WTC11 (cell line): ENCODE data around the gene CAMTA1. TPM values are rescaled to one million over a fixed set of nuclear protein-coding genes. Genes with fewer than 3 reads are reported as not detected.

ENCODE experiments used
- ATAC-seq: fragments of 200-7000 bp; cut with Tn5 transposase; 2 replicates; pipeline ENCODE4 v1.10.0; 2021; ENCODE audit warnings: mild to moderate bottlenecking, moderate library complexity
- CTCF ChIA-PET: fragments of 300-600 bp; sonication (Branson Sonifier 250); formaldehyde crosslinking; loops from one replicate; lab custom pipeline; 2021; ENCODE audit warnings: antibody characterized with exemption; lab: Charles Lee
- POLR2A ChIA-PET: fragments of 350-600 bp; sonication (Branson Sonifier 250); formaldehyde crosslinking; loops from one replicate; lab custom pipeline; 2021; ENCODE audit warnings: antibody characterized with exemption; lab: Charles Lee
- DNase-seq: peaks from one replicate; pipeline ENCODE4 v3.0.0; 2021; ENCODE audit warnings: low spot score
- H3K27ac Mint-ChIP-seq: 2 replicates; pipeline ENCODE4 v1.8.0; 2021; ENCODE audit warnings: mixed read lengths
- H3K27me3 Mint-ChIP-seq: 2 replicates; pipeline ENCODE4 v1.8.0; 2021; ENCODE audit warnings: low read depth, mild to moderate bottlenecking, moderate library complexity, mixed read lengths
- H3K36me3 Mint-ChIP-seq: 2 replicates; pipeline ENCODE4 v1.8.0; 2021; ENCODE audit warnings: mixed read lengths
- H3K4me1 Mint-ChIP-seq: 2 replicates; pipeline ENCODE4 v1.8.0; 2022; ENCODE audit warnings: mixed read lengths
- H3K4me3 Mint-ChIP-seq: 2 replicates; pipeline ENCODE4 v1.8.0; 2021; ENCODE audit warnings: mild to moderate bottlenecking, moderate library complexity, mixed read lengths
- H3K9me3 Mint-ChIP-seq: 2 replicates; pipeline ENCODE4 v1.8.0; 2021; ENCODE audit warnings: mixed read lengths
- ATF1 ChIP-seq: sonication (generic); formaldehyde crosslinking; IDR thresholded peaks from 2 replicates; pipeline ENCODE4 v1.8.1; 2023; ENCODE audit warnings: mild to moderate bottlenecking, moderate library complexity, missing genetic modification reagents
- ATF2 ChIP-seq: sonication (generic); formaldehyde crosslinking; IDR thresholded peaks from 2 replicates; pipeline ENCODE4 v1.8.1; 2022; ENCODE audit warnings: low read depth, missing genetic modification reagents, borderline replicate concordance
- ATF3 ChIP-seq: sonication (generic); formaldehyde crosslinking; conservative IDR thresholded peaks from 2 replicates; pipeline ENCODE4 v1.8.1; 2022; ENCODE audit warnings: mild to moderate bottlenecking, missing genetic modification reagents
- CBFB ChIP-seq: sonication (generic); formaldehyde crosslinking; IDR thresholded peaks from 2 replicates; pipeline ENCODE4 v1.8.1; 2022; ENCODE audit warnings: mild to moderate bottlenecking, low read depth, missing genetic modification reagents
- CREB1 ChIP-seq: sonication (generic); formaldehyde crosslinking; IDR thresholded peaks from 2 replicates; pipeline ENCODE4 v1.8.0; 2023; ENCODE audit warnings: mild to moderate bottlenecking, missing genetic modification reagents
- E2F1 ChIP-seq: sonication (generic); formaldehyde crosslinking; IDR thresholded peaks from 2 replicates; pipeline ENCODE4 v1.8.0; 2022; ENCODE audit warnings: mild to moderate bottlenecking, missing genetic modification reagents
- ESRRA ChIP-seq: sonication (generic); formaldehyde crosslinking; IDR thresholded peaks from 2 replicates; pipeline ENCODE4 v1.8.1; 2022; ENCODE audit warnings: mild to moderate bottlenecking, missing genetic modification reagents, borderline replicate concordance
- FOXK1 ChIP-seq: sonication (generic); formaldehyde crosslinking; IDR thresholded peaks from 2 replicates; pipeline ENCODE4 v1.8.0; 2022; ENCODE audit warnings: mild to moderate bottlenecking, moderate library complexity, missing genetic modification reagents
- FOXP4 ChIP-seq: sonication (generic); formaldehyde crosslinking; IDR thresholded peaks from 2 replicates; pipeline ENCODE4 v1.8.0; 2022; ENCODE audit warnings: mild to moderate bottlenecking, missing genetic modification reagents
- GABPB1 ChIP-seq: sonication (generic); formaldehyde crosslinking; IDR thresholded peaks from 2 replicates; pipeline ENCODE4 v1.8.1; 2023; ENCODE audit warnings: mild to moderate bottlenecking, missing genetic modification reagents
- GRHL2 ChIP-seq: fragments of 250-450 bp; sonication (Bioruptor Pico); IDR thresholded peaks from 2 replicates; pipeline ENCODE4 v1.8.0; 2022; ENCODE audit warnings: mild to moderate bottlenecking, moderate library complexity; ENCODE audit not compliant: insufficient replicate concordance, severe bottlenecking
- GTF2I ChIP-seq: fragments of 250-450 bp; sonication (Bioruptor Pico); conservative IDR thresholded peaks from 2 replicates; pipeline ENCODE4 v1.4.0; 2021; ENCODE audit warnings: mild to moderate bottlenecking
- HMGXB4 ChIP-seq: sonication (generic); formaldehyde crosslinking; IDR thresholded peaks from 2 replicates; pipeline ENCODE4 v1.8.1; 2023; ENCODE audit warnings: mild to moderate bottlenecking, moderate library complexity, missing genetic modification reagents
- NFE2L1 ChIP-seq: sonication (generic); formaldehyde crosslinking; IDR thresholded peaks from 2 replicates; pipeline ENCODE4 v1.8.1; 2023; ENCODE audit warnings: missing genetic modification reagents
- NFYB ChIP-seq: sonication (generic); formaldehyde crosslinking; conservative IDR thresholded peaks from 2 replicates; pipeline ENCODE4 v1.8.0; 2022; ENCODE audit warnings: low read depth, missing genetic modification reagents
- NR3C1 ChIP-seq: sonication (generic); formaldehyde crosslinking; conservative IDR thresholded peaks from 2 replicates; pipeline ENCODE4 v1.8.1; 2023; ENCODE audit warnings: low read depth, mild to moderate bottlenecking, missing genetic modification reagents
- PRRX2 ChIP-seq: fragments of 250-450 bp; sonication (Bioruptor Pico); IDR thresholded peaks from 2 replicates; pipeline ENCODE4 v1.8.0; 2021; ENCODE audit warnings: mild to moderate bottlenecking
- RELA ChIP-seq: sonication (generic); formaldehyde crosslinking; IDR thresholded peaks from 2 replicates; pipeline ENCODE4 v1.8.1; 2022; ENCODE audit warnings: missing genetic modification reagents, mild to moderate bottlenecking, borderline replicate concordance
- RORB ChIP-seq: fragments of 250-450 bp; sonication (Bioruptor Pico); IDR thresholded peaks from 2 replicates; pipeline ENCODE4 v1.9.0; 2021; ENCODE audit warnings: mild to moderate bottlenecking
- TEAD1 ChIP-seq: sonication (generic); formaldehyde crosslinking; IDR thresholded peaks from 2 replicates; pipeline ENCODE4 v1.8.0; 2022; ENCODE audit warnings: mild to moderate bottlenecking, missing genetic modification reagents
- ZMAT4 ChIP-seq: fragments of 250-450 bp; sonication (Bioruptor Pico); IDR thresholded peaks from 2 replicates; pipeline ENCODE4 v1.9.0; 2021; ENCODE audit warnings: mild to moderate bottlenecking
- ZNF121 ChIP-seq: sonication (generic); formaldehyde crosslinking; IDR thresholded peaks from 2 replicates; pipeline ENCODE4 v1.8.0; 2023; ENCODE audit warnings: missing genetic modification reagents
- ZNF219 ChIP-seq: sonication (generic); formaldehyde crosslinking; IDR thresholded peaks from 2 replicates; pipeline ENCODE4 v1.8.0; 2023; ENCODE audit warnings: missing genetic modification reagents, mild to moderate bottlenecking, borderline replicate concordance
- ZNF416 ChIP-seq: fragments of 250-450 bp; sonication (Bioruptor Pico); IDR thresholded peaks from 2 replicates; pipeline ENCODE4 v1.9.0; 2021; ENCODE audit warnings: mild to moderate bottlenecking, inconsistent platforms
- ZNF423 ChIP-seq: fragments of 250-450 bp; sonication (Bioruptor Pico); IDR thresholded peaks from 2 replicates; pipeline ENCODE4 v2.1.2; 2022; ENCODE audit warnings: mild to moderate bottlenecking, moderate library complexity
- ZSCAN18 ChIP-seq: fragments of 250-450 bp; sonication (Bioruptor Pico); IDR thresholded peaks from 2 replicates; pipeline ENCODE4 v2.1.2; 2022; ENCODE audit warnings: mild to moderate bottlenecking, moderate library complexity
- total RNA-seq: library from RNA; stranded (reverse); gene quantifications from 3 replicates; pipeline ENCODE4 v1.2.3, GENCODE V29; 2021

The CAMTA1 gene
- total RNA-seq, 1 experiment from 2014 or later: 86.4 TPM

GRCh38 chr1:6800745-6801144 is 15.5 kb downstream of the CAMTA1 start:
- DNase-seq (no peak), ATAC-seq (no peak)
- CTCF ChIA-PET: no interaction called here
- Mint-ChIP-seq H3K4me1 (peaks cover 30% of the 10 kb centered on the region), H3K27me3 (no peaks in the 10 kb centered on the region), H3K9me3 (no peaks in the 10 kb centered on the region), H3K4me3 (no peak overlapping the region), H3K36me3 (no peaks in the 10 kb centered on the region), H3K27ac (no peak overlapping the region; the same call in 1 of the 2 replicates)
- POLR2A ChIA-PET: interaction anchor here (1.3 kb wide), 1 partner anchor 16 kb away, joined by 3 read pairs; the partner anchor contains the start of gene CAMTA1
- TF ChIP-seq GTF2I (CRISPR knock-in tag) (no peak), NFE2L1 (CRISPR knock-in tag) (no peak), ATF2 (CRISPR knock-in tag) (no peak), ZNF423 (CRISPR knock-in tag) (no peak), ZSCAN18 (CRISPR knock-in tag) (no peak), ATF1 (no peak), FOXP4 (CRISPR knock-in tag) (no peak), ESRRA (CRISPR knock-in tag) (no peak), NR3C1 (CRISPR knock-in tag) (no peak), CREB1 (CRISPR knock-in tag) (no peak), GRHL2 (CRISPR knock-in tag) (no peak), CBFB (CRISPR knock-in tag) (no peak), TEAD1 (CRISPR knock-in tag) (no peak), NFYB (CRISPR knock-in tag) (no peak), RELA (CRISPR knock-in tag) (no peak), GABPB1 (CRISPR knock-in tag) (no peak), ZMAT4 (CRISPR knock-in tag) (no peak)

- Mint-ChIP-seq H3K27me3 (no peaks in the 10 kb centered on the region), H3K4me3 (no peak overlapping the region), H3K4me1 (peaks cover 32% of the 10 kb centered on the region), H3K27ac (no peak overlapping the region), H3K36me3 (no peaks in the 10 kb centered on the region), H3K9me3 (no peaks in the 10 kb centered on the region)
- POLR2A ChIA-PET: interaction anchor here (0.7 to 1.3 kb wide), 2 partner anchors 16 to 602 kb away, joined by 3 read pairs; partner anchors contain the start of gene CAMTA1
- CTCF ChIA-PET: no interaction called here
- ATAC-seq (no peak), DNase-seq (no peak)
- TF ChIP-seq FOXK1 (CRISPR knock-in tag) (no peak), ZNF416 (CRISPR knock-in tag) (no peak), HMGXB4 (no peak), PRRX2 (no peak), E2F1 (CRISPR knock-in tag) (no peak), ZNF219 (CRISPR knock-in tag) (no peak), ATF3 (CRISPR knock-in tag) (no peak), RORB (CRISPR knock-in tag) (no peak), ZNF121 (CRISPR knock-in tag) (no peak)
Observed at GRCh38 chr1:6801199-6801598, 15.9 kb downstream of the CAMTA1 start.
